AG04450 (cell line): ENCODE measurements around the gene LEFTY2. TPM values are rescaled to one million over a fixed set of nuclear protein-coding genes. Genes with fewer than 3 reads are reported as not detected.
"Not testable (repeated sequence)": the region's sequence is repeated elsewhere in the genome, so short reads cannot be mapped to it uniquely, and the experiment has no call there.

Experiments
- CTCF ChIA-PET: fragments of 300-600, 350-600 bp; formaldehyde crosslinking; extraction: SDS; loops from one replicate; lab custom pipeline; 2022; ENCODE audit warnings: antibody characterized with exemption, inconsistent platforms; lab: Charles Lee
- POLR2A ChIA-PET: fragments of 350-600 bp; formaldehyde crosslinking; extraction: SDS; loops from one replicate; lab custom pipeline; 2021; ENCODE audit warnings: antibody characterized with exemption, inconsistent platforms; lab: Yijun Ruan, JAX
- DNase-seq: peaks from one replicate; pipeline ENCODE4 v3.0.0-alpha.2; 2011; ENCODE audit warnings: low read depth, low spot score
- H3K27ac ChIP-seq: one replicate; pipeline ENCODE4 v1.5.1; 2012; ENCODE audit warnings: low read depth, low read length, control low read depth
- H3K27me3 ChIP-seq: one replicate; pipeline ENCODE4 v1.6.0; 2012; ENCODE audit warnings: low read length; ENCODE audit not compliant: control insufficient read depth, insufficient read depth
- H3K4me3 ChIP-seq: 2 replicates; pipeline ENCODE4 v1.5.1; 2011; ENCODE audit warnings: mild to moderate bottlenecking, low read depth, low read length, control low read depth
- H3K9me3 ChIP-seq: 2 replicates; pipeline ENCODE4 v1.5.1; 2012; ENCODE audit warnings: low read length; ENCODE audit not compliant: control insufficient read depth, insufficient read depth
- CTCF ChIP-seq: IDR thresholded peaks from 2 replicates; pipeline ENCODE4 v1.5.1; 2011; ENCODE audit warnings: low read depth, low read length, control low read depth, inconsistent platforms
- polyA plus RNA-seq: library from polyadenylated mRNA; depleted of rRNA; stranded (reverse); fragments of >200 nt; gene quantifications from 2 replicates; pipeline ENCODE4 v1.2.3, GENCODE V29; 2011

LEFTY2 gene
- polyA plus RNA-seq, 1 experiment: not detected

GRCh38 chr1:225972344-225973152, 31.5 kb upstream of the LEFTY2 start:
- ChIA-PET CTCF (interaction anchor here (0.9 to 4.6 kb wide), 4 partner anchors 10 to 653 kb away, joined by 3 to 31 read pairs (median 4); no protein-coding TSS in a partner anchor), POLR2A (interaction anchor here (0.9 kb wide), 1 partner anchor 23 kb away, joined by 3 read pairs; no protein-coding TSS in a partner anchor)
- H3K27ac ChIP-seq: no peak overlapping the region
- no peaks in the 10 kb centered on the region; the same call in 1 of the 2 replicates for H3K9me3 ChIP-seq
- TF ChIP-seq CTCF: no peak
- no peak overlapping the region for H3K4me3 ChIP-seq
- H3K27me3 ChIP-seq: no peaks in the 10 kb centered on the region
- no peak for DNase-seq

GRCh38 chr1:225970592-225971157, 29.7 kb upstream of the LEFTY2 start:
- DNase-seq, CTCF ChIA-PET: not testable (repeated sequence)
- POLR2A ChIA-PET: interaction anchor here (0.6 to 0.7 kb wide), 2 partner anchors 26 to 465 kb away, joined by 3 to 7 read pairs; no protein-coding TSS in a partner anchor

GRCh38 chr1:225969751-225970150, 28.7 kb upstream of the LEFTY2 start:
- not testable (repeated sequence) for DNase-seq, H3K27ac ChIP-seq, H3K27me3 ChIP-seq, H3K9me3 ChIP-seq, H3K4me3 ChIP-seq
- POLR2A ChIA-PET: interaction anchor here (0.7 kb wide), 1 partner anchor 464 kb away, joined by 3 read pairs; no protein-coding TSS in a partner anchor
- CTCF ChIA-PET: interaction anchor here (1.2 kb wide), 1 partner anchor 18 kb away, joined by 4 read pairs; no protein-coding TSS in a partner anchor

More at GRCh38 chr1:225970592-225971157, 29.7 kb upstream of the LEFTY2 start:
- H3K27me3 ChIP-seq, H3K9me3 ChIP-seq, H3K27ac ChIP-seq, H3K4me3 ChIP-seq: not testable (repeated sequence)

GRCh38 chr1:225965231-225965630, 24.2 kb upstream of the LEFTY2 start:
- ChIA-PET POLR2A (no interaction called here), CTCF (interaction anchor here (0.6 kb wide), 1 partner anchor 14 kb away, joined by 3 read pairs; no protein-coding TSS in a partner anchor)
- TF ChIP-seq CTCF: no peak

GRCh38 chr1:225963735-225964530, 22.9 kb upstream of the LEFTY2 start:
- no peak for TF ChIP-seq CTCF
- Histone ChIP-seq H3K9me3 (no peaks in the 10 kb centered on the region; the same call in 1 of the 2 replicates), H3K27ac (no peak overlapping the region), H3K4me3 (no peak overlapping the region), H3K27me3 (peaks cover 8% of the 10 kb centered on the region)
- POLR2A ChIA-PET: interaction anchor here (0.7 to 1.5 kb wide), 2 partner anchors 40 to 200 kb away, joined by 3 to 4 read pairs; partner anchors contain the start of gene PYCR2
- CTCF ChIA-PET: interaction anchor here (1.2 kb wide), 1 partner anchor 9 kb away, joined by 3 read pairs; no protein-coding TSS in a partner anchor
- DNase-seq: no peak

More at GRCh38 chr1:225965231-225965630, 24.2 kb upstream of the LEFTY2 start:
- H3K27me3 ChIP-seq: peaks cover 8% of the 10 kb centered on the region
- no peak overlapping the region for H3K27ac ChIP-seq
- no peak for DNase-seq
- no peaks in the 10 kb centered on the region; the same call in 1 of the 2 replicates for H3K9me3 ChIP-seq
- H3K4me3 ChIP-seq: no peak overlapping the region
